Vagina (tissue), 2 donors: ENCODE data around the gene GOLIM4. TPM values are rescaled to one million over a fixed set of nuclear protein-coding genes. Genes with fewer than 3 reads are reported as not detected.
"Not testable (repeated sequence)": the region's sequence is repeated elsewhere in the genome, so short reads cannot be mapped to it uniquely, and the experiment has no call there.

ENCODE experiments used
- DNase-seq, 2 donors: peaks; one replicate each; pipeline ENCODE4 v3.0.0-alpha.2; 2017; ENCODE audit errors: extremely low spot score in 2 of 2
- H3K27ac ChIP-seq: fragments of 200-600 bp; sonication (generic); one replicate; pipeline ENCODE4 v1.5.1; 2019
- H3K27me3 ChIP-seq: fragments of 200-600 bp; sonication (generic); one replicate; pipeline ENCODE4 v1.5.1; 2019
- H3K36me3 ChIP-seq, 2 donors: fragments of 200-600 bp; sonication (generic); one replicate each; pipeline ENCODE4 v1.5.1; 2017 to 2019
- H3K4me1 ChIP-seq: fragments of 200-600 bp; sonication (generic); one replicate; pipeline ENCODE4 v1.5.1; 2019
- H3K4me3 ChIP-seq, 2 donors: fragments of 200-600 bp; sonication (generic); 1 replicate in 1 of 2; 2 replicates in 1 of 2; pipeline ENCODE4 v1.5.1; 2016 to 2019
- H3K9me3 ChIP-seq: fragments of 200-600 bp; sonication (generic); one replicate; pipeline ENCODE4 v1.5.1; 2019
- CTCF ChIP-seq, 3 experiments: fragments of 450-650 bp in 2 of 3; fragments of 200-600 bp in 1 of 3; sonication (generic) in 1 of 3; IDR thresholded peaks; one replicate each; pipeline ENCODE4 v1.5.1; 2017 to 2019; ENCODE audit warnings: antibody characterized with exemption in 3 of 3, mild to moderate bottlenecking in 2 of 3, moderate library complexity in 2 of 3
- POLR2A ChIP-seq, 2 donors: fragments of 450-650 bp; IDR thresholded peaks; one replicate each; pipeline ENCODE4 v1.6.1; 2017; ENCODE audit warnings: antibody characterized with exemption in 2 of 2, mild to moderate bottlenecking in 2 of 2, moderate library complexity in 2 of 2
- POLR2AphosphoS5 ChIP-seq, 2 donors: sonication (generic); formaldehyde crosslinking; IDR thresholded peaks; one replicate each; pipeline ENCODE4 v1.9.0; 2017; ENCODE audit warnings: antibody characterized with exemption in 2 of 2, mild to moderate bottlenecking in 2 of 2, low read depth in 1 of 2; ENCODE audit not compliant: insufficient read depth in 1 of 2
- intact Hi-C: fragments of 100-400 bp; cut with DNase I; formaldehyde crosslinking; loops from one replicate; pipeline ENCODE4 v1.15.1; 2023
- total RNA-seq: library from RNA; depleted of rRNA; stranded (reverse); fragments of >200 nt; gene quantifications from one replicate; pipeline ENCODE4 v1.2.3, GENCODE V29; 2016

GOLIM4 gene
- total RNA-seq, 1 donor from 2014 or later: 36.8 TPM

- no peak for TF ChIP-seq POLR2A (IDR thresholded peaks at IDR 0.05)
- TF ChIP-seq CTCF (IDR thresholded peaks at IDR 0.05): no peak
- no peak for TF ChIP-seq POLR2AphosphoS5 (IDR thresholded peaks at IDR 0.05; ENCODE audit: insufficient read depth in 1 of 2, low read depth in 1 of 2)
- Histone ChIP-seq H3K36me3 (peaks cover 0 to 47% of the 10 kb centered on the region in 2 donors), H3K9me3 (no peaks in the 10 kb centered on the region), H3K4me3 (no peak overlapping the region), H3K27ac (no peak overlapping the region), H3K27me3 (no peaks in the 10 kb centered on the region), H3K4me1 (no peaks in the 10 kb centered on the region)
- no peak for DNase-seq
- intact Hi-C loops: no loop called here
Measured at GRCh38 chr3:168021737-168022450, 73.8 kb downstream of the GOLIM4 start.

GRCh38 chr3:168011280-168011679, 84.4 kb downstream of the GOLIM4 start:
- DNase-seq, H3K4me1 ChIP-seq, H3K9me3 ChIP-seq, H3K27me3 ChIP-seq, H3K27ac ChIP-seq, intact Hi-C loops, H3K4me3 ChIP-seq: not testable (repeated sequence)
- H3K36me3 ChIP-seq: peaks cover 0 to 10% of the 10 kb centered on the region in 2 donors

GRCh38 chr3:168006584-168006983, 89.1 kb downstream of the GOLIM4 start:
- Histone ChIP-seq H3K27ac (no peak overlapping the region), H3K4me1 (no peaks in the 10 kb centered on the region), H3K36me3 (peaks cover 0 to 10% of the 10 kb centered on the region in 2 donors), H3K27me3 (no peaks in the 10 kb centered on the region), H3K4me3 (no peak overlapping the region), H3K9me3 (peaks cover 2% of the 10 kb centered on the region)
- intact Hi-C loops: no loop called here
- TF ChIP-seq POLR2AphosphoS5 (IDR thresholded peaks at IDR 0.05; ENCODE audit: insufficient read depth in 1 of 2, low read depth in 1 of 2) (no peak), POLR2A (IDR thresholded peaks at IDR 0.05) (no peak), CTCF (IDR thresholded peaks at IDR 0.05) (no peak)
- DNase-seq: no peak

- no peak overlapping the region for H3K4me3 ChIP-seq
- H3K9me3 ChIP-seq: peaks cover 2% of the 10 kb centered on the region
- no peak for TF ChIP-seq POLR2A (IDR thresholded peaks at IDR 0.05)
- no peak for TF ChIP-seq CTCF (IDR thresholded peaks at IDR 0.05)
- TF ChIP-seq POLR2AphosphoS5 (IDR thresholded peaks at IDR 0.05; ENCODE audit: insufficient read depth in 1 of 2, low read depth in 1 of 2): no peak
- H3K4me1 ChIP-seq: no peaks in the 10 kb centered on the region
- no peak for DNase-seq
- intact Hi-C loops: no loop called here
- H3K27ac ChIP-seq: no peak overlapping the region
- H3K27me3 ChIP-seq: no peaks in the 10 kb centered on the region
- H3K36me3 ChIP-seq: no peaks in the 10 kb centered on the region
Measured at GRCh38 chr3:168003911-168004310, 91.8 kb downstream of the GOLIM4 start.

- intact Hi-C loops: no loop called here
- DNase-seq: no peak
- TF ChIP-seq POLR2AphosphoS5 (IDR thresholded peaks at IDR 0.05; ENCODE audit: insufficient read depth in 1 of 2, low read depth in 1 of 2): no peak
- no peak for TF ChIP-seq CTCF (IDR thresholded peaks at IDR 0.05)
- TF ChIP-seq POLR2A (IDR thresholded peaks at IDR 0.05): no peak
Measured at GRCh38 chr3:168002786-168003368, 92.8 kb downstream of the GOLIM4 start.

More at GRCh38 chr3:168002786-168003368, 92.8 kb downstream of the GOLIM4 start:
- Histone ChIP-seq H3K4me1 (no peaks in the 10 kb centered on the region), H3K4me3 (no peak overlapping the region), H3K9me3 (peaks cover 2% of the 10 kb centered on the region), H3K36me3 (no peaks in the 10 kb centered on the region), H3K27me3 (no peaks in the 10 kb centered on the region), H3K27ac (no peak overlapping the region)
